Muscle layer of colon (tissue), 2 donors: ENCODE data around the gene CYBC1.

Experiments used
- H3K27ac ChIP-seq: one replicate; pipeline ENCODE4 v1.7.0; 2013; ENCODE audit warnings: low read depth, mild to moderate bottlenecking, low read length, moderate library complexity
- H3K27me3 ChIP-seq, 2 donors: one replicate each; pipeline ENCODE4 v1.7.0; 2013; ENCODE audit warnings: low read length in 2 of 2, mild to moderate bottlenecking in 2 of 2; ENCODE audit not compliant: insufficient read depth in 2 of 2, control insufficient read depth in 1 of 2
- H3K36me3 ChIP-seq: one replicate; pipeline ENCODE4 v1.7.0; 2013; ENCODE audit warnings: mild to moderate bottlenecking, low read length; ENCODE audit not compliant: insufficient read depth
- H3K4me1 ChIP-seq: one replicate; pipeline ENCODE4 v1.7.0; 2013; ENCODE audit warnings: mild to moderate bottlenecking, low read length; ENCODE audit not compliant: insufficient read depth
- H3K4me3 ChIP-seq, 2 donors: one replicate each; pipeline ENCODE4 v1.7.0; 2013; ENCODE audit warnings: low read length in 2 of 2, low read depth in 1 of 2, mild to moderate bottlenecking in 1 of 2, moderate library complexity in 1 of 2
- H3K9ac ChIP-seq: one replicate; pipeline ENCODE4 v1.7.0; 2013; ENCODE audit warnings: low read length
- H3K9me3 ChIP-seq: one replicate; pipeline ENCODE4 v1.7.0; 2013; ENCODE audit warnings: mild to moderate bottlenecking, low read length
- donor health status: abdominal sarcoma.
- donor health status: Adenocarcinoma of cecum.

CYBC1 gene

DNA sequence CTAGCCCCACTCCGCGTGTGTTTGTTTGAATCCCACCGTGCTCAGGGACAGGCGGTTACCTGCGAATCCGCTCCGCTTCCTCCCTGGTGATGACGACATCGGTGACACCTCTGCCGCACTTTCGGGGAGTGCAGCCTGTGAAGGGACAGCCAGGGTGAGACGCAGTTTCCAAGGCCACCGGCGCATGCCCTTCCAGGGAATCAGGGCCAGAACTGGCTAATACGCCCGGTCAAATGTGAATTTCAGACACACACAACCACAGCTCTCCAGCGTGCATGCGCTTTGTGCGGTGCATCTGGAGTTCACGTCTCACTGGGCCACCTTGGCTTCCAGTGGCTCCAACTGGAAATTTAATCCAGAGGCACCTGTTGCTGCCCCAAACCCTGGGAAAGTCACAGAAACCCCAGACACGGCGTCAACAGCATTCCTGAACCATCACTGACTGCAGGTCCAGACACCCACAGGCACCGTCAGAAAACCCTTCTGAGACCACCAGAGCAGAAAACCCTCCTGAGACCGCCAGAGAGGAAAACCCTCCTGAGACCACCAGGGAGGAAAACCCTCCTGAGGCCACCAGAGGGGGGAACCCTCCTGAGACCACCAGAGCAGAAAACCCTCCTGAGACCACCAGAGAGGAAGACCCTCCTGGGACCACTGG is 39.0 kb downstream of the CYBC1 start:
- H3K4me3 ChIP-seq = no peak overlapping the region
- H3K27me3 ChIP-seq = no peaks in the 10 kb centered on the region
- no peaks in the 10 kb centered on the region for H3K4me1 ChIP-seq
- H3K9me3 ChIP-seq = no peaks in the 10 kb centered on the region
- no peaks in the 10 kb centered on the region for H3K36me3 ChIP-seq
- H3K9ac ChIP-seq = no peak overlapping the region
- H3K27ac ChIP-seq = no peak overlapping the region

- H3K36me3 ChIP-seq = no peaks in the 10 kb centered on the region
Observed at GRCh38 chr17:82410014-82410716, 40.4 kb downstream of the CYBC1 start.

DNA sequence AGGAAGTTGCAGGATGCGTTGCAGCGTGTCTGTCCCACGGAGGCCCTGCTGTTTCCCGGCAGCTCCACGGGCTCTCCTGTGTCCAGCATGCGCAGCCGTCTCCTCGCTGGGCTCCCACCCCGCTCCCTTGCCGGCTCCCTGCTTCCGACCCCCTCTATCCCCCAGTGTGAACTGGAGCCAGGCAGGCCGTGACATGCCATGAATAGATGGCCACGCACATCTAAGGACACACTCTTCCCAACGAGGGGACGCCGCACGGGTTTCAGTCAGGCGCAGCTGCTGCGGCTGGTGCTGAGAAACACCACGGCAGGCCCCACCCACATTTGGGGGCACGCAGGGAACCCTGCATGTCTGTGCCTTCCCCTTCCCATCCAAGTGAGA is 41.6 kb downstream of the CYBC1 start:
- H3K36me3 ChIP-seq = peaks cover 2% of the 10 kb centered on the region

More at GRCh38 chr17:82410014-82410716, 40.4 kb downstream of the CYBC1 start:
- H3K27ac ChIP-seq = no peak overlapping the region
- no peak overlapping the region for H3K9ac ChIP-seq
- no peaks in the 10 kb centered on the region for H3K9me3 ChIP-seq
- no peaks in the 10 kb centered on the region for H3K4me1 ChIP-seq
- no peak overlapping the region for H3K4me3 ChIP-seq
- no peaks in the 10 kb centered on the region for H3K27me3 ChIP-seq

DNA sequence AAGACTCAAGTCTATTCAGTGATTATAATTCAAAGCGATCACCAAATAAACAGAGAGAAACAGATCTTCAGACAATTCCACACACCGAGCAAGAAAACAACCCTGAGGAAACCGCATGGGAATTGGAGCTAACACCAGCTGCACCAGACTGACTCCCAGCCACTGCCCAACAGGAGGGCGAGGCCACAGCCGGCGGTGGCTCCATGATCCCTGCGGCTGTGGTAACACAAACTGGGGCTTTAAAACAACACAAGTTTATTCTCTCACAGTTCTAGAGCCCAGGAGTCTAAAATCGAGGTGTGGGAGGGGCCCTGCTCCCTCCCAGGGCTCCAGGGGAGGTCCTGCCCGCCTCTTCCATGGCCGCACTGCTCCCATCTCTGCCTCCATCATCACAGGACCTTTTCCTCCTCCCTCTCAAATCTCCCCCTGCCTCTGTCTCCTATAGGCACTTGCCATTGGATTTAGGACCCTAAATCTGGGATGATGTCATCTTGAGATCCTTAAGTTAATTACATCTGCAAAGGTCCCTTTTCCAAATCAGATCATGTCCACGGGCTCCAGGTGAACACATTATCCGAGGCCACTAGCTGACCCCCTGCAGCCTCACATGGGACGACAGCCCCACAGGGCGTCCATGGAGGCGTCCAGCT is 42.1 kb downstream of the CYBC1 start:
- Histone ChIP-seq H3K9ac (no peak overlapping the region), H3K27ac (no peak overlapping the region), H3K27me3 (no peaks in the 10 kb centered on the region), H3K4me1 (no peaks in the 10 kb centered on the region), H3K9me3 (no peaks in the 10 kb centered on the region), H3K4me3 (no peak overlapping the region), H3K36me3 (peaks cover 4% of the 10 kb centered on the region)

More for the DNA sequence above, 41.6 kb downstream of the CYBC1 start:
- H3K4me3 ChIP-seq = no peak overlapping the region
- no peak overlapping the region for H3K9ac ChIP-seq
- H3K27me3 ChIP-seq = no peaks in the 10 kb centered on the region
- H3K4me1 ChIP-seq = no peaks in the 10 kb centered on the region
- H3K9me3 ChIP-seq = no peaks in the 10 kb centered on the region
- H3K27ac ChIP-seq = no peak overlapping the region

DNA sequence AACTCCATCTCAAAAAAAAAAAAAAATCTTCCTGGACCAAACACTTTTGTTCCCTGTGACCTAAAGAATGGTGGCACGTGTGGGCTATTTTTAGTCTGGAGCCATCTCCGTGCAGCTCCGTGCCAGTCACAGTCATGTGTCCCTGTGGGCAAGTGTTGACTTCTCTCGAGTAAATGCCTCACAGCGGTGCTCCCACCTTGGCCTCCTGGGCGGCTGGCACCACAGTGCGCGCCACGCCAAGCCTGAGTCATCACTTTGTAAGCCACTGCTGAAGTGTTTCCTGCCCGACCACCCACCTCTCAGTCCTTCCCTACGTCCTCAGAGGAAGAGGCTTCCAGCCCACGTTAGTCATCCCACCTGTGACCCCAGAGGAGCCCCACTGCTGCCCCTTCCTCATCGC is 43.3 kb downstream of the CYBC1 start:
- Histone ChIP-seq H3K36me3 (peaks cover 4% of the 10 kb centered on the region), H3K4me3 (no peak overlapping the region), H3K4me1 (no peaks in the 10 kb centered on the region), H3K27me3 (no peaks in the 10 kb centered on the region), H3K9ac (no peak overlapping the region), H3K27ac (no peak overlapping the region), H3K9me3 (no peaks in the 10 kb centered on the region)

GRCh38 chr17:82406131-82406671 is 44.4 kb downstream of the CYBC1 start:
- no peaks in the 10 kb centered on the region for H3K27me3 ChIP-seq
- H3K9ac ChIP-seq = no peak overlapping the region
- H3K36me3 ChIP-seq = peaks cover 4% of the 10 kb centered on the region
- no peaks in the 10 kb centered on the region for H3K4me1 ChIP-seq
- H3K9me3 ChIP-seq = no peaks in the 10 kb centered on the region
- no peak overlapping the region for H3K4me3 ChIP-seq
- no peak overlapping the region for H3K27ac ChIP-seq

DNA sequence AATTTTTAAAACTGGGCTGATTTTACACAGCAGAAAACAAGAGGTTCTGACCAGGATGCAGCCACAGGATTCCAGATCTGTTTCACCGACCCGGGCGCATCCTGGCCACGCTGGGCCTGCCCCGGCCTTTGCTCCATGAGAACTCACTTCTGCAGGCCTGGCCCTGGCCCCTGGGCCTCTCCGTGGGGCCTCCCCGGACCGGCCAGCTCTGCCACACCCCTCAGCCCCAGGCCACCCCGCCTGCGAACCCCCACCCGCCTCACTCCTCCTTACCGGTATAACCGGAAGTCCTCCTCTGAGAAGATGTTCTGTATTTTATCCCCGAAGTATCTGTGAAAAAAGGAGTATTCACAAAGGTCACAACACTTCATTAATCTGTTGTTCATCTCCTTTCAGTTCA is 45.5 kb downstream of the CYBC1 start:
- no peak overlapping the region for H3K9ac ChIP-seq
- no peak overlapping the region for H3K27ac ChIP-seq
- H3K9me3 ChIP-seq = no peaks in the 10 kb centered on the region

GRCh38 chr17:82403662-82404660 is 46.6 kb downstream of the CYBC1 start:
- Histone ChIP-seq H3K9ac (no peak overlapping the region), H3K4me1 (no peaks in the 10 kb centered on the region), H3K27me3 (no peaks in the 10 kb centered on the region), H3K4me3 (no peak overlapping the region), H3K27ac (no peak overlapping the region), H3K9me3 (no peaks in the 10 kb centered on the region), H3K36me3 (peaks cover 4% of the 10 kb centered on the region)

More for the DNA sequence above, 45.5 kb downstream of the CYBC1 start:
- Histone ChIP-seq H3K4me1 (no peaks in the 10 kb centered on the region), H3K4me3 (no peak overlapping the region), H3K27me3 (no peaks in the 10 kb centered on the region), H3K36me3 (peaks cover 4% of the 10 kb centered on the region)

GRCh38 chr17:82402865-82403264 is 47.7 kb downstream of the CYBC1 start:
- no peaks in the 10 kb centered on the region for H3K4me1 ChIP-seq
- no peak overlapping the region for H3K4me3 ChIP-seq
- H3K36me3 ChIP-seq = peaks cover 4% of the 10 kb centered on the region
- H3K27me3 ChIP-seq = no peaks in the 10 kb centered on the region
- H3K9me3 ChIP-seq = no peaks in the 10 kb centered on the region
- H3K9ac ChIP-seq = no peak overlapping the region
- no peak overlapping the region for H3K27ac ChIP-seq

DNA sequence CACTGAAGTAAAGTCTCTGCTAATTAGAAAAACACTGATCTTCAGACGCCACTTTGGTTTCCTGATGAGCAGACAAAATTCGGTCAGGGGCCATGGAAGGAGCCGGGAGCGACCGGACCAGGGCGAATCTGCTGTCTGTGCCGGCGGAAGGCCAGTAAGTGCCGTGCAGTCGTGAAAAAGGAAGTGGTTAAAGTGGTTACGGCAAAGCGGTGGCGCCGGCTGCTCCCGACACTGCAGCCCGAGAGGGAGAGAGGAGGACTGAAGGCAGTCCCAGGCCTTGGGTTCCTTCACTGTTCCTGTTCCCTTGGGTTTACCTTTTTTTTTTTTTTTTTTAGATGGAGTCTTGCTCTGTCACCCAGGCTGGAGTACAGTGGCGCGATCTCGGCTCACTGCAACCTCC is 49.7 kb downstream of the CYBC1 start:
- Histone ChIP-seq H3K9ac (no peak overlapping the region), H3K36me3 (peaks cover 4% of the 10 kb centered on the region), H3K9me3 (no peaks in the 10 kb centered on the region), H3K4me1 (no peaks in the 10 kb centered on the region), H3K27me3 (no peaks in the 10 kb centered on the region), H3K27ac (no peak overlapping the region), H3K4me3 (no peak overlapping the region)

GRCh38 chr17:82400206-82400605 is 50.3 kb downstream of the CYBC1 start:
- Histone ChIP-seq H3K27me3 (no peaks in the 10 kb centered on the region), H3K9ac (no peak overlapping the region), H3K36me3 (peaks cover 4% of the 10 kb centered on the region), H3K4me3 (no peak overlapping the region), H3K9me3 (no peaks in the 10 kb centered on the region), H3K27ac (no peak overlapping the region), H3K4me1 (no peaks in the 10 kb centered on the region)
